ENCODE data around the gene TMEM207. TPM values are rescaled to one million over a fixed set of nuclear protein-coding genes. Genes with fewer than 3 reads are reported as not detected.

The TMEM207 gene
- polyA plus RNA-seq, 1 of the 3 experiments (the other 2 are of a cell fraction) = not detected

DNA sequence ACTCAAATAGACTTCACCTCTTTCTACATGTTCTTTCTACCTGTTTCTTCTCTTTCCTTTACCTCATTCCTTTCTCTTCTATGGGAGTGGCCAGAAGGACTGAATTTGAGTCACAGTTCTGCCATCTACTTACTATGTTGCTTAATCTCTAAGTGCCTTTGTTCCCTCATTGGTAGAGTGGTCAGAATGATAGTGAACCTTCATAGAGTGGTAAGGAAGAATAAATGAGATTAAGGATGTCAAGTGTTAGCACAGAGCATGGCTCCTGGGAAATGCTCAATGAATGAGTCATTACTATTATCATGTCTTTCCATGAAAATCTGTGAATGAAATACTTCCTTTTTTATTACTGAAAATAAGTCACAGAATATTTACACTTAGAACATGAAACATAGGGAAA lies 17.5 kb downstream of the TMEM207 start:
- no peaks in the 10 kb centered on the region for H3K4me1 ChIP-seq (ENCODE audit: control insufficient read depth in 1 of 2, insufficient read depth in 2 of 2, low read depth in 1 of 2, low read length in 1 of 2)
- H3K79me2 ChIP-seq (ENCODE audit: insufficient read depth) = no peaks in the 10 kb centered on the region
- H3F3A ChIP-seq (replicated peaks; ENCODE audit: insufficient read depth) = no peaks in the 10 kb centered on the region
- no peaks in the 10 kb centered on the region for H3K36me3 ChIP-seq (replicated peaks in 1 of 2; ENCODE audit: control insufficient read depth in 1 of 2, insufficient read depth in 2 of 2, low read length in 1 of 2)
- CTCF ChIA-PET = no interaction called here
- TF ChIP-seq RAD21 (IDR thresholded peaks at IDR 0.05; ENCODE audit: low read length) (no peak), MXI1 (IDR thresholded peaks at IDR 0.05; ENCODE audit: low read depth, low read length) (no peak), POLR2AphosphoS5 (IDR thresholded peaks at IDR 0.05; ENCODE audit: low read depth, low read length) (no peak), USF1 (IDR thresholded peaks at IDR 0.05; ENCODE audit: borderline replicate concordance, low read depth) (no peak), REST (IDR thresholded peaks at IDR 0.05; ENCODE audit: low read depth, low read length) (no peak), TEAD4 (IDR thresholded peaks at IDR 0.05; ENCODE audit: borderline replicate concordance, insufficient read depth) (no peak), GATA2 (CRISPR knock-in tag; IDR thresholded peaks at IDR 0.05) (no peak), ELF1 (IDR thresholded peaks at IDR 0.05) (no peak), FOXM1 (IDR thresholded peaks at IDR 0.05; ENCODE audit: low read depth) (no peak), FOXJ3 (CRISPR knock-in tag; IDR thresholded peaks at IDR 0.05) (no peak), YY1 (IDR thresholded peaks at IDR 0.05; ENCODE audit: low read depth) (no peak), RFX5 (IDR thresholded peaks at IDR 0.05; ENCODE audit: low read length) (no peak), GABPA (IDR thresholded peaks at IDR 0.05; ENCODE audit: low read depth) (no peak), IRF3 (IDR thresholded peaks at IDR 0.05; ENCODE audit: low read depth, low read length) (no peak)
- TF ChIP-seq, protein P1, sequence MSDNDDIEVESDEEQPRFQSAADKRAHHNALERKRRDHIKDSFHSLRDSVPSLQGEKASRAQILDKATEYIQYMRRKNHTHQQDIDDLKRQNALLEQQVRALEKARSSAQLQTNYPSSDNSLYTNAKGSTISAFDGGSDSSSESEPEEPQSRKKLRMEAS (IDR thresholded peaks at IDR 0.05; ENCODE audit: low read depth) = no peak
- TF ChIP-seq, protein P2, sequence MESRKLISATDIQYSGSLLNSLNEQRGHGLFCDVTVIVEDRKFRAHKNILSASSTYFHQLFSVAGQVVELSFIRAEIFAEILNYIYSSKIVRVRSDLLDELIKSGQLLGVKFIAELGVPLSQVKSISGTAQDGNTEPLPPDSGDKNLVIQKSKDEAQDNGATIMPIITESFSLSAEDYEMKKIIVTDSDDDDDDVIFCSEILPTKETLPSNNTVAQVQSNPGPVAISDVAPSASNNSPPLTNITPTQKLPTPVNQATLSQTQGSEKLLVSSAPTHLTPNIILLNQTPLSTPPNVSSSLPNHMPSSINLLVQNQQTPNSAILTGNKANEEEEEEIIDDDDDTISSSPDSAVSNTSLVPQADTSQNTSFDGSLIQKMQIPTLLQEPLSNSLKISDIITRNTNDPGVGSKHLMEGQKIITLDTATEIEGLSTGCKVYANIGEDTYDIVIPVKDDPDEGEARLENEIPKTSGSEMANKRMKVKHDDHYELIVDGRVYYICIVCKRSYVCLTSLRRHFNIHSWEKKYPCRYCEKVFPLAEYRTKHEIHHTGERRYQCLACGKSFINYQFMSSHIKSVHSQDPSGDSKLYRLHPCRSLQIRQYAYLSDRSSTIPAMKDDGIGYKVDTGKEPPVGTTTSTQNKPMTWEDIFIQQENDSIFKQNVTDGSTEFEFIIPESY (IDR thresholded peaks at IDR 0.05; ENCODE audit: borderline replicate concordance, low read depth) = no peak
- no peak overlapping the region for H3K9ac ChIP-seq
- no peak overlapping the region for H3K4me3 ChIP-seq (ENCODE audit: low read depth in 2 of 2, low read length in 1 of 2)
- H4K20me1 ChIP-seq (ENCODE audit: insufficient read depth) = no peaks in the 10 kb centered on the region
- POLR2A ChIA-PET = no interaction called here
- DNase-seq = no peak
- H3K27ac ChIP-seq (ENCODE audit: low read depth in 2 of 2, low read length in 1 of 2) = no peak overlapping the region
- no peak overlapping the region for H3K4me2 ChIP-seq
- H2AFZ ChIP-seq (ENCODE audit: low read depth) = no peak overlapping the region
- H3K27me3 ChIP-seq (ENCODE audit: insufficient read depth) = peaks cover 6% of the 10 kb centered on the region; the same call in 1 of the 2 replicates
- no peaks in the 10 kb centered on the region for H3K9me2 ChIP-seq
- H3K9me3 ChIP-seq = no peaks in the 10 kb centered on the region

All from SK-N-SH (cell line).